HG03103 (cell line): ENCODE data around the gene PIEZO2.

Source experiments
- ATAC-seq: cut with Tn5 transposase; IDR thresholded peaks from one replicate; pipeline ENCODE4 v1.9.1; 2021; ENCODE audit warnings: low read depth; ENCODE audit not compliant: unreplicated experiment

PIEZO2 gene

DNA sequence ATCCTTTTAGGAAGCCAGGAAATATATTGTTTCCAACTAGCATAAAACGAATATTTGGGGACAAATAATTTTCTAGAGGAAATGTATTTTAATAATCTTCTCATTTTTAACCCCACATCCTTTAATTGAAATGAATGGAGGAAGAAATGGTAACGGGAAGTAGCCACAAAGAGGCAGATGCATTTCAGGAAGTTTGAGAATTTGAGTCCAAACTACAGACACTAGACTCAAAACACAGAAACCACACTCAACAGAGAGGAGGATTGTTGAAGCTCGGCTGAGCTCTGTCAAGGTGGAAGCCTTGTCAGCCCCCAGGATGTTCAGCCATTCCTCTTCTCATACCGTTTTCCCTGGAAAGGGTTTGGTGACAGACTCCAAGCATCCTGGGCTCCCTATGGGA is 335.0 kb downstream of the PIEZO2 start:
- no peak for ATAC-seq

DNA sequence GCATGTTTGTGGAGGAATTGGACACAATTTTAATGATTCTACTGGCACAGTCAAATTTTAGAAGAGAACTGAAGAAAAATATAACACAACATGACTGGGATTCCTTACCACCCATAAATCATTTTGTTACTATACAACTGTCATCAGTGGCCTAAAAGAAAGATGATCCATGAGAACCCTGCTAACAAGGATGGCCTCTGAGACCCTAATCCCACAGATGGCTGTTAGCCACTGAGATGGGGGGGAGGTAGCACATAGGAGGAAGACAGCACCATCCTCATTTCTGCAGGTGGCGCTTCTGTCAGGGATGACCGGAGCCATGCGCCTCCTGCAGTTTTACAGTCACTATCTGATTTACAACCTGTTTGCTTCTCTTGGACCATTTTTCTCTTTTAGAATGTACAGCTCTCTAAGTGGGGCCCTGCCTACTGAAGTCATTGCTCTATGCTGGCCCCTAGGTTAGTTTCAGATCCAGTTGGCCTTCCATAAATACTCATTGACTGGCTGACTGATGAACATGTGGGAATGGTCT is 343.7 kb downstream of the PIEZO2 start:
- no peak for ATAC-seq

- ATAC-seq, result no peak
Measured at GRCh38 chr18:10804126-10804525, 345.2 kb downstream of the PIEZO2 start.

GRCh38 chr18:10798727-10799550 is 350.4 kb downstream of the PIEZO2 start:
- no peak for ATAC-seq

GRCh38 chr18:10797896-10798295 is 351.5 kb downstream of the PIEZO2 start:
- no peak for ATAC-seq

- no peak for ATAC-seq
Measured at GRCh38 chr18:10794771-10795170, 354.6 kb downstream of the PIEZO2 start.

- ATAC-seq, result no peak
Measured at GRCh38 chr18:10793730-10794370, 355.5 kb downstream of the PIEZO2 start.

GRCh38 chr18:10792181-10792580 is 357.2 kb downstream of the PIEZO2 start:
- no peak for ATAC-seq

- no peak for ATAC-seq
Measured at GRCh38 chr18:10791169-10791831, 358.1 kb downstream of the PIEZO2 start.

DNA sequence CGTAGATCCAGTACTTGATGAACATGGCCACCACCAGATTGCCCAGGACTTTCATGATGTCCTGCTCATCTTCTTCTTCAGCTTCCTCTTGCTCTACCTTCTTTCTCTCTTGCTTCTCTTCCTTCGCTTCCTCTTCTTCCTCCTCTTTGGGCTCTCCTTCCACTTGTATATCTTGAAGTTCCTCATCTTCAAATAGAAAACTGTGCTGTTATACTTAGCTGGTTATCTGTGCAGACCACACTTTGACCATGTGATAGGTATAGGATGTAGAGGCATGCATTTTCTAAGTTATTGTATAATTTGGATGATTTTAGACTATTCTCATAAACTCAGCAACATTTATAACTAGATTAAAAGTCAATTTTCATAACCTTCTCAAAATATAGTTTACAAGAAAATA is 360.2 kb downstream of the PIEZO2 start:
- no peak for ATAC-seq

DNA sequence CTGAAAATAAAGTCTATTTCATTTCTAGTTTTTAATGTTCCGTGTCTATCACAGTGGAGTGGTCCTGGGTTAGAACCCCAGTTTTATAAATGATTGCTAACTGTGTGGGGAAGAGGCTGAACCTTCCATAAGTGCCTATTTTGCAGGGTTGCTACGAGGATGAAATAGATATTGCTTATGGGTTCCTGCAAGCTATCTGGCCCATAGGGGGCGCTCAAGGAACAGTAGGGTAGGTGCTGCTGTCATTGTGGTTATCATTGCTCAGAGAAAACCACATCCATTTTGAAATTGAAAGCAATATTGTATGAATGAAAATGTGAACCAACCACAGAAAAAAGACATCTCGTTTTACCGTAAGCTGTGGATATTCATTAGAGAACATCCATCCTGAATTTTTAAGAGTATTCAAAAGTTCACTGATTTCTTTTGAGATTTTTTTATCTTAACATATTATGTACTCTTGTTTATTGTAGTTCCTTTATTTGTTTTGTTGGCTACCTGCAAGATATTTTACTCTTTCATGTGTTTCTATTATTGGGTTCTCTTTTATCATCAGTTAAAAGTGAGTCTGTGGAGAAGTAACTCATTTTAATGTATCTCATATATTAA is 362.0 kb downstream of the PIEZO2 start:
- ATAC-seq, result peak; percentile 96

- ATAC-seq, result no peak
Measured at GRCh38 chr18:10785798-10786197, 363.6 kb downstream of the PIEZO2 start.

- ATAC-seq, result no peak
Measured at GRCh38 chr18:10784596-10785202, 364.7 kb downstream of the PIEZO2 start.

DNA sequence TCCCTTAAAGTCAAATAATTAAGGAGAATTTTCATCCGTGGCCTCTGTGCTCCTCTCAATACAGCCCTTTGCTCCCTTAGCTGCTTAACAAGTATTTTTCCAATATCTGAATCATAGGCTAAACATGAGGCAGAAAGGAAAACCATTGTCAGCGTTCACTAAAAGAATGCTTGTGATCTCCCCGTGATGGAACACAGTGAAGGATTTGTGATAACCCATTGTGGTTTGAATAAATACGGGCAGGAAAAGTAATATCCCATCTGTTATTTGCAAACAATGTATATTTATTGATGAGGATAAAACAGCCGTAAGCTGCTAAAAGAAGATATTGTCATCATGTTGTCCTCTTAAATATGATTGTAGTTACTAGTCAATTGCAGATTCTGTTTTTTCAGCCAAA is 365.4 kb downstream of the PIEZO2 start:
- no peak for ATAC-seq

- ATAC-seq, result no peak
Measured at GRCh38 chr18:10776493-10776892, 372.9 kb downstream of the PIEZO2 start.

- no peak for ATAC-seq
Measured at GRCh38 chr18:10775026-10775425, 374.3 kb downstream of the PIEZO2 start.

DNA sequence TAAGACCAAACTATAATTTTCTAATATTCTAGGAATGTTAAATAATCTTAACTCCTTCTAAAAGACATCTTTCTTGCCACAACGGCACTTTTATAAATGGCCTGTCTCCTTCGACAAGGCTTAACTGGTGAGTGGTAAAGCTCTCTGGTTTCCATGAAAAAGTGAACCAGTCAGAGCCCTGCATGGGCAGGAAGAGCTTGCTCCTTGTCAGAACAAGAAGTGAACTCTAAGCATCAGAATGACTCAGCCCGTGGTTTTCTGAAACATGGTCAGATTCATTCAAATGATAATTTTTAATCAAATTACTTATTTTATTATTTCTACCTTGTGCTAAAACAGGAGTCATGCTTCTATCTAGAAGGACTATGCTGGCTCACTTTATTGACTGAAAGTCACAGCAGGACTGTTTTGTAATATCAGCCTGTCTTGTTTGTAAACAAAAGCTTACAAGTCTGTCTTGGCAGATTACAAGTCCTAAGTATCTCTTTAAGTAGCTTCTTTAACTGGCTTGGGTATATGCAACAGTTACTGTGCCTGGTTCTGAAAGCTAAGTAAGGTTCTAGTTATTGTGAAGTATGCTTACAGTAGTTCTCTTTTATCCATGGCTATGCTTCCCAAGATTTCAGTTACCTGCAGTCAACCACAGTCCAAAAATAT is 378.2 kb downstream of the PIEZO2 start:
- ATAC-seq, result no peak

GRCh38 chr18:10770264-10770663 is 379.1 kb downstream of the PIEZO2 start:
- no peak for ATAC-seq

GRCh38 chr18:10768221-10768620 is 381.1 kb downstream of the PIEZO2 start:
- no peak for ATAC-seq

- no peak for ATAC-seq
Measured at GRCh38 chr18:10767658-10768057, 381.7 kb downstream of the PIEZO2 start.
